ENCODE measurements around the gene TMEM239.

GRCh38 chr20:2865630-2866029 lies 49.5 kb downstream of the TMEM239 start:
- TF ChIP-seq CTCF (IDR thresholded peaks at IDR 0.05) = no peak
- TF ChIP-seq POLR2A (IDR thresholded peaks at IDR 0.05) = no peak
